ENCODE measurements around the gene BIK.
"Not testable (repeated sequence)": the region's sequence is repeated elsewhere in the genome, so short reads cannot be mapped to it uniquely, and the experiment has no call there.

The BIK gene

DNA sequence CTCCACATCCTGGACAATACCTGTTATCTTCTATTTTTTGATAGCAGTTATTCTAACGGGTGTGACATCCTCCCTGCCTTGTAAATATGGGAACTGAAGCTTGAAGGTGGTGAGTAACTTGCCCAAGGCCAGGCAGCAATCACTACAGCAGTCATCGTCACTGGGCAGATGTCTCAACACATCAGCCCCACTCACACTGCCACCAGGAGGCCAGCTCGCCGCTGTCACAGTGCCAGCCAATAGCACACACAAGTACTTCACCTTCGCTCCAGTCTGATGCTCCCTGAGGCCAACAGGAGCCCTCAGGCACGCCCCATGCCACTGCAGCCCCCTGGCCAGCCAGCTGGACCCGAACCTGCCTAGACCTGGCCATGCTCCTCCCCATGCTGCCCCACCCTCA is 16.5 kb upstream of the BIK start:
- H3K27ac Mint-ChIP-seq, result no peak overlapping the region
- peaks cover 10% of the 10 kb centered on the region for H3K4me1 Mint-ChIP-seq (ENCODE audit: low read depth)
- H3K9me3 Mint-ChIP-seq, result peaks cover 8% of the 10 kb centered on the region
- no peak overlapping the region for H3K4me3 Mint-ChIP-seq
- no peaks in the 10 kb centered on the region for H3K36me3 Mint-ChIP-seq (ENCODE audit: low read depth)
- H3K27me3 Mint-ChIP-seq (ENCODE audit: low read depth), result no peaks in the 10 kb centered on the region

DNA sequence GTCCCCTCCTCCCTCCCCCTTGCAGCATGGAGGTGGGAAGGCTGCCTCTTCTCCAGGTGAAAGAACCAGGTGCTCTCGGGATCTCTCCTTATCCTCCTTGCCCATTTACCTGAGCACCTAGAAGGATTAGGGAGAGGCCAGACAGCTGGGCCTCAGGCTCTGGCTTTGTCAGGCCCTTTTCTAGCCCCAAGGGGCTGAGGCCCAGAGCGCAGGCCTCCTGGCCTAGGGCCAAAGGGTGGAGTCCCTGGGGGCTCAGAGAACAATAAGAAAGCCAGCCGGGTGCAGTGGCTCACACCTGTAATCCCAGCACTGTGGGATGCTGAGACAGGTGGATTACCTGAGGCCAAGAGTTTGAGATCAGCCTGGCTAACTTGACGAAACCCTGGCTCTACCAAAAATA is 16.0 kb upstream of the BIK start:
- no peak overlapping the region for H3K27ac Mint-ChIP-seq
- H3K9me3 Mint-ChIP-seq, result peaks cover 8% of the 10 kb centered on the region
- H3K4me3 Mint-ChIP-seq, result no peak overlapping the region
- no peaks in the 10 kb centered on the region for H3K36me3 Mint-ChIP-seq (ENCODE audit: low read depth)
- H3K27me3 Mint-ChIP-seq (ENCODE audit: low read depth), result no peaks in the 10 kb centered on the region
- H3K4me1 Mint-ChIP-seq (ENCODE audit: low read depth), result peaks cover 7% of the 10 kb centered on the region

DNA sequence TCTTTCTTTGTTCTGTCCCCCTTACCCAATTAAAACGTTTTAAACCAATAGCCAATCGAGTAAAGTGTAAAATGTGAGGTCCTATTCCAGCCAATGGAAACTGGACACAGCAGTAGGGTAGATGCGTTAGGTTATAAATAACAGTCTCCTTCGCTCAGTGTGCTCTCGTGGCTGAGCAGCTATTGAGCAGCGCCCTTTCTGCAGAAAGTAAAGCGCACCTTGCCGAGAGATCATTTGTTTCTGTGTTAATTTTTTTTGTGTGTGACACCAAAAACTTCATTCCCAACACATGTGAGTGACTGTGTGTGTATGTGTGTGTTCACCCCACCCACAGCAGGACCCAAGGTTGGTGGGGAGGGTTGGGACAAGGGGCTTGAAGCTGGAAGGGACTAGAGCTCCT is 14.1 kb upstream of the BIK start:
- no peaks in the 10 kb centered on the region for H3K36me3 Mint-ChIP-seq (ENCODE audit: low read depth)
- no peaks in the 10 kb centered on the region for H3K27me3 Mint-ChIP-seq (ENCODE audit: low read depth)
- H3K9me3 Mint-ChIP-seq, result peaks cover 8% of the 10 kb centered on the region
- no peak overlapping the region for H3K4me3 Mint-ChIP-seq
- H3K27ac Mint-ChIP-seq, result no peak overlapping the region
- H3K4me1 Mint-ChIP-seq (ENCODE audit: low read depth), result peaks cover 7% of the 10 kb centered on the region

DNA sequence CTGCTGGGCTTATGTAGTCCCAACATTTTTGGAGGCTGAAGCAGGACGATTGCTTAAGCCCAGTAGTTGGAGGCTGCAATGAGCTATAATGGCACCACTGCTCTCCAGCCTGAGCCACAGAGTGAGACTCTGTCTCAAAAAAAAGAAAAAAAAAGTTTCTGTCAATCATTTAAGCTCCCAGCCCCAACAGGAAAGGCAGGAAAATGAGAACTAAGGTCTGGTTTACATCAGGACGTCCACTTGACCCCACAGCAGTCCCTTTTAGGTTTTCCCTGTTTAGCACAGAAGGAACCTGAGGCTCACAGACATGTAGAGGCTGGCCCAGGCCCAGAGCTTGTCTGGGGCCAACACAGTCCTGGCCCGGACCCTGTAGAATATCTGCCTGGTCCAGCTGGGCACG is 12.2 kb upstream of the BIK start:
- Mint-ChIP-seq H3K4me1 (ENCODE audit: low read depth) (peaks cover 4% of the 10 kb centered on the region), H3K36me3 (ENCODE audit: low read depth) (no peaks in the 10 kb centered on the region), H3K4me3 (no peak overlapping the region), H3K9me3 (peaks cover 8% of the 10 kb centered on the region), H3K27me3 (ENCODE audit: low read depth) (no peaks in the 10 kb centered on the region), H3K27ac (no peak overlapping the region)

DNA sequence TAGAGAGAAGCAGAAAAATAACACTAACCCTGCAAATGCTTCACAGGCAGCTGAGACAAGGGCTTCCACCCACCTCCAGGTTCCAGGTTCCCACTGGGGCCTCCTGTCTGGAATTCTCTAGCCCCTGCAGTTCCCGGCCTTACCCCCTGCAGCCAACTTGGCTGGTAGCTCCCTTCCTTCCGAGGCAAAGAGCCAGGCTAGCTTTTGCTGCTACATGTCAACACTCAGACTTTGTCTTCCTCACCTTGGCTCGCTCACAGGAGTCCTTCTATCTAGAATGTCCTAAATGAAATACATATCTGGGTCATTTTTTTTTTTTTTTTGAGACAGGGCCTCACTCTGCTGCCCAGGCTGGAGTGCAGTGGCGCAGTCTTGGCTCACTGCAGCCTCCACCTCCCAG is 11.5 kb upstream of the BIK start:
- peaks cover 8% of the 10 kb centered on the region for H3K9me3 Mint-ChIP-seq
- H3K36me3 Mint-ChIP-seq (ENCODE audit: low read depth), result no peaks in the 10 kb centered on the region
- H3K4me1 Mint-ChIP-seq (ENCODE audit: low read depth), result peaks cover 9% of the 10 kb centered on the region
- no peaks in the 10 kb centered on the region for H3K27me3 Mint-ChIP-seq (ENCODE audit: low read depth)
- no peak overlapping the region for H3K4me3 Mint-ChIP-seq
- H3K27ac Mint-ChIP-seq, result no peak overlapping the region

DNA sequence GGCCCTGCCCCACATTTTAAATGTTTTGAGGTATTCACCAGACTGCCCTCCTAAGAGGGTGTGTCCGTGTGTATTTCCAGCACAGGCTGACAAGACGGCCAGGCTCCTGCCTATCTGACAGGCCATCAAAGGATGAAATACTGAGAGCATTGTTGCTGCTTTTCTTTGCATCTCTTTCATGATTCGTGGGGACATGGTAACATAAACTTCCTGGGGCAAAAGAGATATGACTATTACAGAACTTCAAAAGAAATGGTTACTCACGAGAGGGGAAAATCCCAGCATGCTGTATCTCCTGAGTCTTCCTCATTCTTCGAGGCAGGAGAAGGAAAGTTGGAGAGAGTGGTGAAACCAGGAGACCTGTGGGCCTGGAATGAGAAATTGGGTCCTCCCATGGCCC is 10.3 kb upstream of the BIK start:
- H3K27ac Mint-ChIP-seq, result no peak overlapping the region
- peaks cover 8% of the 10 kb centered on the region for H3K9me3 Mint-ChIP-seq
- peaks cover 10% of the 10 kb centered on the region for H3K4me1 Mint-ChIP-seq (ENCODE audit: low read depth)
- H3K36me3 Mint-ChIP-seq (ENCODE audit: low read depth), result no peaks in the 10 kb centered on the region
- H3K27me3 Mint-ChIP-seq (ENCODE audit: low read depth), result no peaks in the 10 kb centered on the region
- H3K4me3 Mint-ChIP-seq, result no peak overlapping the region

DNA sequence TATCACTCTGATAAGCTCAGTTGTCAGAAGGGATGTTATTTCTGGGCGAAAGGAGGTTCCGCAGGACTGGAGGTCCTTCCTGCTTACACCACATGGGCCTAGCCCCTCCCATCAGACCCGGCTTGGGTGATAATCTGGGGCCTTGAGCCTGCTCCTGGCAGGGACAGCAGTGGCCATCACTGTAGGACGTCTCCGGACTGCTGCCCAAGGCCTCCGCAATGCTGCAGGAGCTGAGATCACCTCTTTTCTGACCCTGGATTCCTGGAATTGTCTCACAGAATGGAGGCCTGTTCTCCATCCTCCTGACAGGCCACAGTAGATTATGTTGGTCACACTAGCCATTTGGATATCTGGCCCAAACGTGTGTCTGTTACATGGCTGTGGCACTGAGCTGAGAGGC is 9.2 kb upstream of the BIK start:
- no peaks in the 10 kb centered on the region for H3K27me3 Mint-ChIP-seq (ENCODE audit: low read depth)
- peaks cover 2% of the 10 kb centered on the region for H3K9me3 Mint-ChIP-seq
- H3K4me3 Mint-ChIP-seq, result no peak overlapping the region
- no peak overlapping the region for H3K27ac Mint-ChIP-seq
- H3K4me1 Mint-ChIP-seq (ENCODE audit: low read depth), result peaks cover 10% of the 10 kb centered on the region
- no peaks in the 10 kb centered on the region for H3K36me3 Mint-ChIP-seq (ENCODE audit: low read depth)

DNA sequence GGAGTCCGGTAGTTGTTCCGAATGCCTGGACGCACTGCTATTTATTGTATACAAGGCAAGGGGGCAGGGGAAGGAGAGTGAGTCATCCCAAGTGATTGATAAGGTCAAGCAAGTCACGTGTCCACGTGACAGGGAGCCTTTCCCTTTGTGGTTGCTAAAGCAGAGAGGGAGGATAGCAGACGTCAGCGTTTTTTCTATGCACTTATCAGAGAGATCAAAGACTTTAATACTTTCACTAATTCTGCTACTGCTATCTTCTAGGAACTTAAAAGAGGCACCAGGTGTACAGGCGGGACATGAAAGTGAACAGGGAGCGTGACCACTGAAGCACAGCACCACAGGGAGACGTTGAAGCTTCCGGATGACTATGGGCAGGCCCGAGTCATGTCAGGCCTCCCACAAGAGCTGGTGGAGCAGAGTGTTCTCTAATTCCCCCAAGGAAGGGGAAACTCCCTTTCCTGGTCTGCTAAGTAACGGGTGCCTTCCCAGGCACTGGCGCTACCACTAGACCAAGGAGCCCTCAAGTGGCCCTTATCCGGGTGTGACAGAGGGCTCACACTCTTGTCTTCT is 6.4 kb upstream of the BIK start:
- not testable (repeated sequence) for H3K36me3 Mint-ChIP-seq (ENCODE audit: low read depth); H3K4me1 Mint-ChIP-seq (ENCODE audit: low read depth); H3K9me3 Mint-ChIP-seq; H3K4me3 Mint-ChIP-seq
- H3K27me3 Mint-ChIP-seq (ENCODE audit: low read depth), result peaks cover 14% of the 10 kb centered on the region
- H3K27ac Mint-ChIP-seq, result peak overlapping the region; percentile 21

DNA sequence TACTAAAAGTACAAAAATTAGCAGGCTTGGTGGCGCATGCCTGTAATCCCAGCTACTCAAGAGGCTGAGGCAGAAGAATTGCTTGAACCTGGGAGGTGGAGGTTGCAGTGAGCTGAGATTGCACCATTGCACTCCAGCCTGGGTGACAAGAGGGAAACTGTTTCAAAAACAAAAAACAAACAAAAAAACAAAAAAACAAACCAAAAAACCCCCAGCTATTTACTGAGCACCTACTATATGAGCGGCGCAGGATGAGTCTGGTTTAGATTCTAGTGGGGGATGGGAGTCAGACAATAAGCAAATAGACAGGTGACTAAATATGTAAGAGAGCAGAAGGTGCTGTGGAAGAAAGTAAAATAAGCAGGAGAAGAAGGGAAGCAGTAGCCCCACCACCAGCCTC is 5.6 kb upstream of the BIK start:
- not testable (repeated sequence) for H3K36me3 Mint-ChIP-seq (ENCODE audit: low read depth); H3K4me3 Mint-ChIP-seq; H3K27ac Mint-ChIP-seq; H3K9me3 Mint-ChIP-seq; H3K4me1 Mint-ChIP-seq (ENCODE audit: low read depth)
- H3K27me3 Mint-ChIP-seq (ENCODE audit: low read depth), result peaks cover 17% of the 10 kb centered on the region

DNA sequence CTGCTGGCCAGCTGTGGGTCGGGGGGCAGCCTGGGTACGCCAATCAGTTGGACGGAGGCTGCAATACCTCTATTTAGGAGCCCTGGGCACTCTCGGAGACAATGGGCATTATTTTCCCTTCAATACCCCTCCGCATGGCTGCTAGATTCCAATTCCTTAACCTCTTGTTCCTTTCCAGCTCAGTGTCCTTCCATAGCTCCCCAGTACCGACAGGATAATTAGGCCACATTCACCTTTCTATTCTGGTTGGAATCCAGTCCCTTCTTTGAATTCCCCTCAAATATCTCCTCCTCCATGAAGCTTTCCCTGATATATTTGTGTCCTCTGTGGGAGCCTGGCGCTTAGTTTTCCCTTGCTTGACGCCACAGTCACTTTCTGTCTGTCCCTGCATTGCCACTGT is 4.2 kb upstream of the BIK start:
- Mint-ChIP-seq H3K27ac (no peak overlapping the region), H3K27me3 (ENCODE audit: low read depth) (peaks cover 22% of the 10 kb centered on the region), H3K4me3 (no peak overlapping the region)

DNA sequence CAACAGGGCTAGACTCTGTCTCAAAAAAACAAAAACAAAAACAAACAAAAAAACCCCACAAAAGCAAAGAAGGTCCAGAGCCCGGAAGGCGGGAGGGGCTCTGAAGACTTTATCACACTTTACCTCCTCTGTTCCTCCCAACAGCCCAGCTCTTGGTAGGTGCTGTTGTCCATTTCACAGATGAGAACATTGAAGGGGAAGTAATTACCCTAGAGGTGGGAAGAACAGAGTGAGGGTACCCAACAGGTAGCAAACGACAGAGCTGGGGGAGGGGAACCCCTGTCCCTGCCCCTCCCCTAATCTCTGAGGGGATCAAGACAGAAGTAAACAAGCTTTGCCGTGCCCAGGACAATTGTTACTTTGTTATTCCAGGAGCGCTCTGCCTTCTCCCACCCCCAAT is 1.0 kb upstream of the BIK start:
- Mint-ChIP-seq H3K27me3 (ENCODE audit: low read depth) (peaks cover 45% of the 10 kb centered on the region), H3K4me1 (ENCODE audit: low read depth) (peaks cover 4% of the 10 kb centered on the region), H3K27ac (no peak overlapping the region), H3K9me3 (no peaks in the 10 kb centered on the region), H3K4me3 (no peak overlapping the region), H3K36me3 (ENCODE audit: low read depth) (no peaks in the 10 kb centered on the region)

More for the DNA sequence above, 4.2 kb upstream of the BIK start:
- Mint-ChIP-seq H3K36me3 (ENCODE audit: low read depth) (no peaks in the 10 kb centered on the region), H3K9me3 (no peaks in the 10 kb centered on the region), H3K4me1 (ENCODE audit: low read depth) (peaks cover 9% of the 10 kb centered on the region)

DNA sequence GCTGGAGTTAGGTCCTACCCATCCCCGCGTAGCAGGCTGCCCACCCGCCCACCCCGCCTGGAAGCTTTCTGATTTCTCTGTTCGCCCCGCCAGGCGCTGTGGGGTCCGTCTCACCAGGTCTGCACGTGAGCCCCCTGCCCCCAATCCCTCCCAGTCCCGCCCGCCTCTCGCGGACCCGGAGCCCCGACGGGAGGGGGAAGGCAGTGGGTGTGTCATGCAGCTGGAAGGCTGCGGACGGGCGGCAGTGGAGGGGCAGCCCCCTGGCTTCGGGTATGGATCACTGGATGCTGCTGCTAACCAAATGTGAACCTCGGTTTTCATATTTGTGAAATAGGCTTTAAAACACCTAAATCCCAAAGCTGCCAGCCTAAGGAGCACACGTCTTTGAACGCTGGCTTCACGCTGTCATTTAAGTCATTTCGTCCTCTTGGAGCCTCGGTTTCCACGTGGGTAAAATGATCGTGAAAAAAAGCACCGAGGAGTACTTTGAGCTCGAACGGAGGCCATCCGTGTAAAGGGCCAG is 568 bp upstream of the BIK start:
- Mint-ChIP-seq H3K4me1 (ENCODE audit: low read depth) (peaks cover 4% of the 10 kb centered on the region), H3K36me3 (ENCODE audit: low read depth) (no peaks in the 10 kb centered on the region), H3K27ac (no peak overlapping the region), H3K4me3 (peak overlapping the region; percentile 74), H3K9me3 (no peaks in the 10 kb centered on the region), H3K27me3 (ENCODE audit: low read depth) (peaks cover 45% of the 10 kb centered on the region)

DNA sequence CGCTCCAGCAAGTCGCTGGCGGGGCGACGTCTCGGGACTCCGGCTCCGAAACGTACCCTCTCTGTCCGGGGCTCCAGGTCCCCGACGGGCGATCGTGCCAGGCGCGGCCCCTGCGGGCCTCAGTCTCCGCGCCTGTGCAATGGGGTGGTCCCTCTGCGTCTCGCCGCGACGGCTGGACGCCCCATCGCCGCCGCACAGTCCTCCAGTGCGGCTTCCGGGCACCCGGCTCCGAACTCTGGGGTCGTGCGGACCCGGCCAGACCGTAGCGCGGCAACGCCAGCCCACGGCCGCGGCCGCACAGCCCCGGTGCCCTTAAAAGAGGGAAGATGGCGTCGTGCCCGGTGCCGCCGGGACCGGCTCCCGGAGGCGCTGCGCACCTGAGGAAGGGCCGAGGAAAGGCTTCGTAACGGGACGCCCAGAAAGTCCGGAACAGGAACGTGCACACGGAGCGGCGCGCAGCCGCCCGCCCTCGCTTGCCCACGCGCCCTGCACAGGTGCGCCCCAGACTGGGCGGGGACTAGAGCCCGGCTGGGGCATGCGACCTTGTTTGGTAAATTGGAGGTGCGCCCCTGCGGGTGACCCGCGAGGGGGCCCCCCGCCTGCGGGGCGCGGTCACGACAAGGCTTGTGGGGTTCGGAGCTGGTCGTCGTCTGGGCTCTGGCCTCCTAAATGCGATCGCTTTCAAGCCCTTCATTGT is 525 bp downstream of the BIK start:
- no peak overlapping the region for H3K27ac Mint-ChIP-seq

DNA sequence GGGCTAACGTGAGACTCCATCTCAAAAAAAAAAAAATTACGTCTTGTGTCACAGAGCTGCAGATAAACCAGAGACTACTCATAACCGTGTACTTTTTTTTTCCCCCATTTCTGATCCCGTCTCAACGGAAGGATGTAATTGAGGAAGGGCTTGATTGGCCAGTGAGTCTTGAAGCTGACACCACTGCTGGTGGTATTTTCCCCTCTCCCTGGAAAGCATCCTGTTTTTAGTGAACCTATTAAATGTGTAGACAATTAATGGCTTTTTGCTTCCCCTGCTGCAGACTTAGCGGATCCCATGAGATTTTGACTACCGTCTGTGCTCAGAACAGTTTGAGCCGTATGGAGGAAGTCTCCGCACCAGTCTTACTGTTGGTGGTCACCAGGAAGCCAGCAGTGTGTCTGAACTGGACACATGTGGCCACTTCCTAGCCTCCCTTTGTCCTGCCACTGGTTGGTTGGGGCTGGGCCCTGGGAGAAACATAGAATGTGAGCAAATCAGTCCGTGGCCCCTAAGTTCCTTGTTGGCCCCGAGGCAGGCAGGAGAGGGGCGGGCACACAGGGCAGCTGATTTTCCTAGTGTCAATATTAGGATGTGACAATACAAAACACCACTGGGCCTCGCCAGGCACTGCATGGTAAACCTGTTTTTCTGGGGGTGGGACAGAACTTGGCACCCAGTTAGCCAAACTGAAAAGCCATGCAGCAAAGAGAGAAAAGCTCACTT is 3.1 kb downstream of the BIK start:
- H3K4me1 Mint-ChIP-seq (ENCODE audit: low read depth), result peaks cover 4% of the 10 kb centered on the region
- H3K4me3 Mint-ChIP-seq, result no peak overlapping the region
- H3K9me3 Mint-ChIP-seq, result no peaks in the 10 kb centered on the region
- H3K27me3 Mint-ChIP-seq (ENCODE audit: low read depth), result peaks cover 36% of the 10 kb centered on the region
- no peaks in the 10 kb centered on the region for H3K36me3 Mint-ChIP-seq (ENCODE audit: low read depth)
- H3K27ac Mint-ChIP-seq, result no peak overlapping the region

More for the DNA sequence above, 525 bp downstream of the BIK start:
- Mint-ChIP-seq H3K4me3 (peak overlapping the region; percentile 59), H3K27me3 (ENCODE audit: low read depth) (peaks cover 45% of the 10 kb centered on the region), H3K9me3 (no peaks in the 10 kb centered on the region), H3K36me3 (ENCODE audit: low read depth) (no peaks in the 10 kb centered on the region), H3K4me1 (ENCODE audit: low read depth) (peaks cover 4% of the 10 kb centered on the region)

DNA sequence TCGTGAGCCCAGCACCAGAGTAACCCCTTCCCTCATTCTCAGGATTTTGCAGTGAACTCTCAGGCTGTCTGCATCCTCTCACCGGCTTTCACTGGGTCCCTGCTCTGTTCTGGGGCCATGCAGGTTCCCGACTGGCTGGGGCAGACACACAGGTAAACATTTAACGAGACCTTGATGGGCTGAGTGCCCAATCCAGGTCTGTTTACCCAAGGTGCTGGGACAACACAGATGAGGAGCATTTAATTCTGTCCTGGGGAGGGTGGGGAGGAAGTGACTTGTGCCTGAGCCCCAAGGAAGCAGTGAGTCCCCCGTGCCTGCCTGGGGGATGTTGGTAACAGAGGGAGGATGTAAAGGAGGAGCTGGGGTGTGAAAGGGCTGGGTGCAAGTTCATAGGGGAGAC is 4.4 kb downstream of the BIK start:
- Mint-ChIP-seq H3K27ac (no peak overlapping the region), H3K36me3 (ENCODE audit: low read depth) (no peaks in the 10 kb centered on the region), H3K9me3 (no peaks in the 10 kb centered on the region), H3K27me3 (ENCODE audit: low read depth) (peaks cover 28% of the 10 kb centered on the region), H3K4me3 (no peak overlapping the region), H3K4me1 (ENCODE audit: low read depth) (peaks cover 5% of the 10 kb centered on the region)
